ENCODE data around the gene TNS1. TPM values are rescaled to one million over a fixed set of nuclear protein-coding genes. Genes with fewer than 3 reads are reported as not detected.

The TNS1 gene
- total and polyA plus RNA-seq, 7 experiments from 2014 or later = 0.50 to 5.0 (median 0.81) TPM; not detected in 2

- no peaks in the 10 kb centered on the region for H3K36me3 ChIP-seq (ENCODE audit: control insufficient read depth in 2 of 3, insufficient read depth in 3 of 3, low read length in 3 of 3)
- no peaks in the 10 kb centered on the region for H3K27me3 ChIP-seq (ENCODE audit: control insufficient read depth in 2 of 2, insufficient read depth in 2 of 2, low read length in 2 of 2)
- H3K4me3 ChIP-seq (ENCODE audit: low read length) = no peak overlapping the region
- Mint-ChIP-seq H3K27me3 (peaks cover 0 to 11% (median 2%) of the 10 kb centered on the region in 5 donors), H3K9me3 (no peaks in the 10 kb centered on the region), H3K36me3 (no peaks in the 10 kb centered on the region), H3K27ac (no peak overlapping the region), H3K4me1 (no peaks in the 10 kb centered on the region), H3K4me3 (no peak overlapping the region)
- no peaks in the 10 kb centered on the region for H3K9me3 ChIP-seq (ENCODE audit: control insufficient read depth in 2 of 3, low read length in 3 of 3)
- CTCF ChIA-PET = interaction anchor here (1.0 kb wide), 1 partner anchor 26 kb away, joined by 3 read pairs; no protein-coding TSS in a partner anchor
- intact Hi-C loops (cut with micrococcal nuclease) = no loop called here
- no peak for ATAC-seq
- POLR2A ChIA-PET = no interaction called here
- H3K4me1 ChIP-seq (ENCODE audit: control insufficient read depth in 2 of 2, insufficient read depth in 2 of 2, low read length in 2 of 2) = no peaks in the 10 kb centered on the region
- H3K27ac ChIP-seq (ENCODE audit: low read depth, low read length) = no peak overlapping the region
- DNase-seq = no peak
These were observed 87.9 kb downstream of the TNS1 start for GRCh38 chr2:217914878-217915277.

DNA sequence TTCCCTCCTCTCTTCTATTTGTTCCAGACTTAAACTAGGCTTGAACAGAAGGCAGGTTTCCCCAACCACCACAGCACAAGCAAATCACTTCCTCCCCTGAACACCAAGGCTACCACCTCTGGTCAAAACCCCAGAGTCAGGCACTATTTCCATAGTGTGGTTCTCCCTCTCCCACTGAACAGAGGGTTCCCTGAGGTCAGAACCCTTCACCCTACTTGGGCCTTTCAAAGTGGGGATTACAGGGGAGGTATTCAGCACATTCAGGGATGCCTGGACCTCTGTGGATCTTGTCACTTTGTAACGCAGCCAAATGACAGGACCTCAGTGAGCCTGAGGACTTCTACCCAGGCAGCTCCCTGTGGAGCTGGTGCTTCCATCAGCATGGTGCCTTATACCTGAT lies 88.7 kb downstream of the TNS1 start:
- Mint-ChIP-seq H3K27ac (no peak overlapping the region), H3K27me3 (peaks cover 0 to 11% (median 2%) of the 10 kb centered on the region in 5 donors), H3K4me3 (no peak overlapping the region), H3K36me3 (no peaks in the 10 kb centered on the region), H3K9me3 (no peaks in the 10 kb centered on the region), H3K4me1 (no peaks in the 10 kb centered on the region)
- no peaks in the 10 kb centered on the region for H3K4me1 ChIP-seq (ENCODE audit: control insufficient read depth in 2 of 2, insufficient read depth in 2 of 2, low read length in 2 of 2)
- H3K9me3 ChIP-seq (ENCODE audit: control insufficient read depth in 2 of 3, low read length in 3 of 3) = no peaks in the 10 kb centered on the region
- intact Hi-C loops (cut with micrococcal nuclease) = no loop called here
- no peak overlapping the region for H3K27ac ChIP-seq (ENCODE audit: low read depth, low read length)
- no peak overlapping the region for H3K4me3 ChIP-seq (ENCODE audit: low read length)
- no peaks in the 10 kb centered on the region for H3K27me3 ChIP-seq (ENCODE audit: control insufficient read depth in 2 of 2, insufficient read depth in 2 of 2, low read length in 2 of 2)
- no peak for ATAC-seq
- CTCF ChIA-PET = interaction anchor here (1.0 kb wide), 1 partner anchor 25 kb away, joined by 3 read pairs; no protein-coding TSS in a partner anchor
- DNase-seq = no peak
- H3K36me3 ChIP-seq (ENCODE audit: control insufficient read depth in 2 of 3, insufficient read depth in 3 of 3, low read length in 3 of 3) = no peaks in the 10 kb centered on the region
- POLR2A ChIA-PET = no interaction called here

DNA sequence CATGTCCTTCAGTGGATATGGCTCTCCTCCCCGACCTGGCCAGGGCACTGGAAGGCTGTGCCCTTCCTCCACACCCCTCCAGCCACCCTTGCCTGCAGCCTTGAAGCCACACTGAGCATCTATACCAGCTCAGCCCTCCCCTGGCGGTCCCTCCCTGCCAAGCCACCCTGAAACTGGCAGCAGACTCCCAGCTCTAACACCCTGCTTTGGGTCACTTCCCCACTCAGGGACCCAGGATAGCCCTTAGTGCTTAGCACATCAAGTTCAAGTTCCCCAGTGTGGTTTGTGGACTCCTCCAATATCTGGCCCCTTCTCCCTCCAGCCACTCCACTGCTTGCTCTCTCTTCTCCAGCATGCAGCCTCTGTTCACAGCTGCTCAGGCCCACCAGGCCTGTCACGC lies 89.4 kb downstream of the TNS1 start:
- intact Hi-C loops (cut with micrococcal nuclease) = no loop called here
- Mint-ChIP-seq H3K27ac (no peak overlapping the region), H3K4me3 (no peak overlapping the region), H3K9me3 (no peaks in the 10 kb centered on the region), H3K36me3 (no peaks in the 10 kb centered on the region), H3K27me3 (peaks cover 0 to 11% (median 2%) of the 10 kb centered on the region in 5 donors), H3K4me1 (no peaks in the 10 kb centered on the region)
- DNase-seq = no peak
- H3K27me3 ChIP-seq (ENCODE audit: control insufficient read depth in 2 of 2, insufficient read depth in 2 of 2, low read length in 2 of 2) = no peaks in the 10 kb centered on the region
- H3K4me3 ChIP-seq (ENCODE audit: low read length) = no peak overlapping the region
- H3K36me3 ChIP-seq (ENCODE audit: control insufficient read depth in 2 of 3, insufficient read depth in 3 of 3, low read length in 3 of 3) = no peaks in the 10 kb centered on the region
- POLR2A ChIA-PET = no interaction called here
- no peaks in the 10 kb centered on the region for H3K9me3 ChIP-seq (ENCODE audit: control insufficient read depth in 2 of 3, low read length in 3 of 3)
- no peaks in the 10 kb centered on the region for H3K4me1 ChIP-seq (ENCODE audit: control insufficient read depth in 2 of 2, insufficient read depth in 2 of 2, low read length in 2 of 2)
- no peak overlapping the region for H3K27ac ChIP-seq (ENCODE audit: low read depth, low read length)
- CTCF ChIA-PET = no interaction called here
- ATAC-seq = peak; percentile 28

DNA sequence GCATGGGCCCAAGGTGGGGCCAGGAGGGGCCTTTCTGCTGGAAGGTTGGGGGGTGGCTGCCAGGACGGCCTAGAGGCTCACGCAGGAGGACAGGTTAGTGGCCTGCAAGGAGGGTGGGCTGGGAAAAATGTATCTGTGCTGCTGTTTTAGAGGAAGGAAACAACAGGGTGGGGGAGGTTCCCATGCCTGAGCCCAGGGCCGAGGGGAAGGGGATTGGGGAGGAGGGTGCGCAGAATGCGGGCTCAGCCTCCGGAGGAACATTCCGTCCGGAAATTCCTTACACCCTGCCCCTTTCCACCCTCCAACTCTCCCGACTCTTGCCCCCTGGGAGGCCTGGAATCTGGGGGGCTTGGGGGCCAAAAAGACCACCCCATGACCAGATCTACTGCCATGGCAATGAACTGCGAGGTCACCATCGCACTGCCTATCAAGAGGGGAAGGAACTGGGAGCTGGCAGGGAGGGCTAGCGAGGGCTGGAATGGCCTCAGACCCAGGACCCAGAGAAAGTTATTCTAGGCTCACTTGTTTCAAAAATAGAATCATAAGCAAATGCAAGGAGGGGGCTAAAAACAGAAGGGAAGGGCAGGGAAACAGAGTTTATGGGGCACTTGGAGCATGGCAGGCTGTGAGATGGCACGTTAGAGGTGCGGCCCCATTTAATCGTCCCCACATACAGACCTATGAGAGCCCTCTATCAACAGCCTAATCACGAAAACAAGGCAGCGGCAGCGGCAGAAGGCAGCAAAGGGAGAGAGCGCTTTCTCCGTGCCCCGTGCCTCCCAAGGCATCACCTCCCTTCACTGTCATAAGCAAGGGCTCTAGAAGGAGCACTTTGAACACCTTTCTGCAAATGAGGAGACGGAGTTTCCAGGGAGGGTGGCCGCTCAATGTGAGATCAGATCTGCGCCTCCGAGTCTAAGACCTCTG lies 90.4 kb downstream of the TNS1 start:
- Histone ChIP-seq H3K27ac (ENCODE audit: low read depth, low read length) (no peak overlapping the region), H3K36me3 (ENCODE audit: control insufficient read depth in 2 of 3, insufficient read depth in 3 of 3, low read length in 3 of 3) (no peaks in the 10 kb centered on the region), H3K9me3 (ENCODE audit: control insufficient read depth in 2 of 3, low read length in 3 of 3) (no peaks in the 10 kb centered on the region), H3K4me3 (ENCODE audit: low read length) (no peak overlapping the region), H3K27me3 (ENCODE audit: control insufficient read depth in 2 of 2, insufficient read depth in 2 of 2, low read length in 2 of 2) (no peaks in the 10 kb centered on the region), H3K4me1 (ENCODE audit: control insufficient read depth in 2 of 2, insufficient read depth in 2 of 2, low read length in 2 of 2) (no peaks in the 10 kb centered on the region)
- H3K36me3 Mint-ChIP-seq = no peaks in the 10 kb centered on the region
- no peak overlapping the region for H3K27ac Mint-ChIP-seq
- ATAC-seq = no peak
- intact Hi-C loops (cut with micrococcal nuclease) = no loop called here
- no peaks in the 10 kb centered on the region for H3K9me3 Mint-ChIP-seq
- CTCF ChIA-PET = no interaction called here
- H3K4me1 Mint-ChIP-seq = no peaks in the 10 kb centered on the region
- POLR2A ChIA-PET = no interaction called here
- peaks cover 0 to 11% (median 10%) of the 10 kb centered on the region in 5 donors for H3K27me3 Mint-ChIP-seq
- no peak for DNase-seq
- no peak overlapping the region for H3K4me3 Mint-ChIP-seq

DNA sequence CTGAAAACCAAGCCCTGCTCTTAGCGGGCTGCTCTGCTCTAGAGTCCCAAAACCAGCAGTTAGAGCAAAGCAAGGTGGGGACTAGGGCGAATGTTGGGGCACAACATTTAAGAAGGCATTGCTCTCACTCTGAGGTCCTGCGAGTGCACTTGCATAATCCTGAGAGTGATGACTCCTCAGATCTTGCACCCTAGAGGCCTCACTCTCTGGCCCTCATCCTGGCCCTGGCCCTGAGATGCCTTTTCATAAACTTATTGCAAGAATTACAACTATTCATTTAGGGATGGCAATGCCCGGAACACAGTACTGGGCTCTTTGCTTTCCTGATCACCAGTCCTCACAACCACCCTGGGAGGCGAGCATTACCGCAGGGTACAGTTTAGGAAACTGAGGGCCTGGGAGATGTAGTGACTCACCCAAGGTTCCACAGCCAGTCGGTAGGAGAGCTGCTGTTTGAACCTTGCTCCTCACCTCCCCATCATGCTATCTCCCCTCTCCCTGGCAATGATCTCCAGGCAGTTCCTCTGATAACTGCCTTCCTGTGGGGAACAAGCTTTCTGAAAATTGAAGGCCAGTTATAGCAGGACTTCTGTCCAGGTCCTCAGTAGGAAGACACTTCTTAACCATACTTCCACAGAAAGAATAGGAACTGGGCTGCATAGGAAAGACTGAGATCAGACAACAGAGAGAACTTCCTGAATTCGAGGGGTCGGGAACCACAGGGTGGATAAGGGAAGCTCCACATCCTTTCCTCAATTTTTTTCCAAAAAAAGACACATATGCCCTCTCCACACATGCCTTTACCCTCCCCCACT lies 91.3 kb downstream of the TNS1 start:
- no peak overlapping the region for H3K27ac Mint-ChIP-seq
- H3K36me3 Mint-ChIP-seq = no peaks in the 10 kb centered on the region
- H3K4me3 ChIP-seq (ENCODE audit: low read length) = no peak overlapping the region
- ATAC-seq (no peak), DNase-seq (no peak)
- no peak overlapping the region for H3K4me3 Mint-ChIP-seq
- H3K27me3 ChIP-seq (ENCODE audit: control insufficient read depth in 2 of 2, insufficient read depth in 2 of 2, low read length in 2 of 2) = no peaks in the 10 kb centered on the region
- ChIA-PET CTCF (no interaction called here), POLR2A (no interaction called here)
- H3K27me3 Mint-ChIP-seq = peaks cover 4 to 19% (median 10%) of the 10 kb centered on the region in 5 donors
- H3K4me1 ChIP-seq (ENCODE audit: control insufficient read depth in 2 of 2, insufficient read depth in 2 of 2, low read length in 2 of 2) = no peaks in the 10 kb centered on the region
- no peaks in the 10 kb centered on the region for H3K9me3 Mint-ChIP-seq
- intact Hi-C loops (cut with micrococcal nuclease) = no loop called here
- no peak overlapping the region for H3K27ac ChIP-seq (ENCODE audit: low read depth, low read length)
- H3K36me3 ChIP-seq (ENCODE audit: control insufficient read depth in 2 of 3, insufficient read depth in 3 of 3, low read length in 3 of 3) = no peaks in the 10 kb centered on the region
- H3K9me3 ChIP-seq (ENCODE audit: control insufficient read depth in 2 of 3, low read length in 3 of 3) = no peaks in the 10 kb centered on the region
- H3K4me1 Mint-ChIP-seq = peaks cover 0 to 2% (median 0%) of the 10 kb centered on the region in 7 donors

- intact Hi-C loops (cut with micrococcal nuclease) = no loop called here
- H3K9me3 Mint-ChIP-seq = no peaks in the 10 kb centered on the region
- Histone ChIP-seq H3K4me3 (ENCODE audit: low read length) (no peak overlapping the region), H3K27me3 (ENCODE audit: control insufficient read depth in 2 of 2, insufficient read depth in 2 of 2, low read length in 2 of 2) (no peaks in the 10 kb centered on the region), H3K27ac (ENCODE audit: low read depth, low read length) (no peak overlapping the region), H3K4me1 (ENCODE audit: control insufficient read depth in 2 of 2, insufficient read depth in 2 of 2, low read length in 2 of 2) (no peaks in the 10 kb centered on the region), H3K9me3 (ENCODE audit: control insufficient read depth in 2 of 3, low read length in 3 of 3) (no peaks in the 10 kb centered on the region), H3K36me3 (ENCODE audit: control insufficient read depth in 2 of 3, insufficient read depth in 3 of 3, low read length in 3 of 3) (no peaks in the 10 kb centered on the region)
- no peak overlapping the region for H3K4me3 Mint-ChIP-seq
- H3K36me3 Mint-ChIP-seq = no peaks in the 10 kb centered on the region
- H3K4me1 Mint-ChIP-seq = peaks cover 0 to 3% (median 0%) of the 10 kb centered on the region in 7 donors
- POLR2A ChIA-PET = no interaction called here
- CTCF ChIA-PET = no interaction called here
- no peak overlapping the region for H3K27ac Mint-ChIP-seq
- DNase-seq (no peak), ATAC-seq (no peak)
- peaks cover 6 to 21% (median 14%) of the 10 kb centered on the region in 5 donors for H3K27me3 Mint-ChIP-seq
These were observed 92.0 kb downstream of the TNS1 start for GRCh38 chr2:217910875-217911212.
